Activated CD4-positive, CD25-positive, alpha-beta regulatory T cell treated with anti-CD3 and anti-CD28 coated beads, Interleukin-2, amount 50 U/mL, for 16 hours (primary cell): ENCODE results near the gene CYFIP1.

ENCODE experiments used
- DNase-seq: peaks from one replicate; pipeline ENCODE4 v3.0.0-alpha.2; 2020; ENCODE audit warnings: low read depth, low spot score

CYFIP1 gene

GRCh38 chr15:22890296-22890695 is 89.9 kb downstream of the CYFIP1 start:
- DNase-seq, result no peak

GRCh38 chr15:22889146-22889818 is 90.9 kb downstream of the CYFIP1 start:
- DNase-seq, result no peak

GRCh38 chr15:22888120-22888859 is 91.9 kb downstream of the CYFIP1 start:
- no peak for DNase-seq

GRCh38 chr15:22887157-22887951 is 92.8 kb downstream of the CYFIP1 start:
- no peak for DNase-seq

- no peak for DNase-seq
Measured at GRCh38 chr15:22885120-22885519, 95.0 kb downstream of the CYFIP1 start.

GRCh38 chr15:22884344-22884743 is 95.8 kb downstream of the CYFIP1 start:
- no peak for DNase-seq

- DNase-seq, result no peak
Measured at GRCh38 chr15:22883196-22883595, 97.0 kb downstream of the CYFIP1 start.

- no peak for DNase-seq
Measured at GRCh38 chr15:22881739-22882440, 98.3 kb downstream of the CYFIP1 start.

GRCh38 chr15:22880981-22881738 is 99.0 kb downstream of the CYFIP1 start:
- DNase-seq, result no peak

GRCh38 chr15:22880068-22880980 is 99.8 kb downstream of the CYFIP1 start:
- DNase-seq, result no peak

GRCh38 chr15:22878103-22878502 is 102.1 kb downstream of the CYFIP1 start:
- no peak for DNase-seq

- DNase-seq, result no peak
Measured at GRCh38 chr15:22877607-22878006, 102.6 kb downstream of the CYFIP1 start.

GRCh38 chr15:22877117-22877516 is 103.1 kb downstream of the CYFIP1 start:
- DNase-seq, result no peak

GRCh38 chr15:22874966-22875365 is 105.2 kb downstream of the CYFIP1 start:
- no peak for DNase-seq

GRCh38 chr15:22874256-22874655 is 105.9 kb downstream of the CYFIP1 start:
- no peak for DNase-seq

GRCh38 chr15:22873841-22874240 is 106.3 kb downstream of the CYFIP1 start:
- DNase-seq, result no peak

GRCh38 chr15:22872936-22873701 is 107.0 kb downstream of the CYFIP1 start:
- no peak for DNase-seq

GRCh38 chr15:22871481-22872086 is 108.6 kb downstream of the CYFIP1 start:
- no peak for DNase-seq

GRCh38 chr15:22870865-22871264 is 109.3 kb downstream of the CYFIP1 start:
- DNase-seq, result no peak
